Keratinocyte (primary cell): ENCODE results near the gene NTNG2. TPM values are rescaled to one million over a fixed set of nuclear protein-coding genes. Genes with fewer than 3 reads are reported as not detected.

ENCODE experiments used
- DNase-seq: peaks from one replicate; pipeline ENCODE4 v3.0.0-alpha.2; 2011; ENCODE audit warnings: low read depth, missing footprints, low spot score
- FAIRE-seq: peaks from 2 replicates; lab custom pipeline; 2011; peaks lifted over from hg19 to GRCh38; lab: Jason Lieb, UNC
- H2AFZ ChIP-seq: 2 replicates; pipeline ENCODE4 v1.6.0; 2012; ENCODE audit warnings: low read length, control low read depth, inconsistent platforms; ENCODE audit not compliant: control insufficient read depth
- H3K27ac ChIP-seq: 2 replicates; pipeline ENCODE4 v1.5.1; 2011; ENCODE audit warnings: low read length; ENCODE audit not compliant: control insufficient read depth, insufficient read depth
- H3K27me3 ChIP-seq: 3 replicates; pipeline ENCODE4 v1.6.0; 2011; ENCODE audit warnings: low read length; ENCODE audit not compliant: control insufficient read depth, insufficient read depth; ENCODE audit errors: extremely low read depth
- H3K36me3 ChIP-seq, 2 experiments: 2 replicates in 1 of 2; 3 replicates in 1 of 2; pipeline ENCODE4 v1.5.1; 2011; ENCODE audit warnings: low read length in 2 of 2, mild to moderate bottlenecking in 1 of 2; ENCODE audit not compliant: control insufficient read depth in 2 of 2, insufficient read depth in 2 of 2; ENCODE audit errors: extremely low read depth in 1 of 2
- H3K4me1 ChIP-seq: 3 replicates; pipeline ENCODE4 v1.5.1; 2011; ENCODE audit warnings: low read length; ENCODE audit not compliant: control insufficient read depth, insufficient read depth; ENCODE audit errors: extremely low read depth
- H3K4me2 ChIP-seq: 3 replicates; pipeline ENCODE4 v1.6.0; 2011; ENCODE audit warnings: low read depth, low read length; ENCODE audit not compliant: control insufficient read depth, insufficient read depth; ENCODE audit errors: extremely low read depth
- H3K4me3 ChIP-seq, 3 experiments: fragments of 200-600 bp in 1 of 3; sonication (generic) in 1 of 3; 2 replicates in 2 of 3; 3 replicates in 1 of 3; pipeline ENCODE4 v1.5.1; 2011 to 2016; ENCODE audit warnings: low read length in 3 of 3, mild to moderate bottlenecking in 3 of 3, control low read depth in 2 of 3, inconsistent platforms in 1 of 3, low read depth in 1 of 3, mixed read lengths in 1 of 3, mixed run types in 1 of 3, moderate library complexity in 1 of 3; ENCODE audit not compliant: control insufficient read depth in 2 of 3, insufficient read depth in 2 of 3; ENCODE audit errors: extremely low read depth in 1 of 3
- H3K79me2 ChIP-seq: 2 replicates; pipeline ENCODE4 v1.6.0; 2012; ENCODE audit warnings: low read length; ENCODE audit not compliant: control insufficient read depth, insufficient read depth
- H3K9ac ChIP-seq: 3 replicates; pipeline ENCODE4 v1.6.0; 2011; ENCODE audit warnings: low read length; ENCODE audit not compliant: control insufficient read depth, insufficient read depth; ENCODE audit errors: extremely low read depth
- H3K9me1 ChIP-seq: 3 replicates; pipeline ENCODE4 v1.6.0; 2011; ENCODE audit warnings: low read length; ENCODE audit not compliant: control insufficient read depth, insufficient read depth; ENCODE audit errors: extremely low read depth
- H3K9me3 ChIP-seq: 2 replicates; pipeline ENCODE4 v1.5.1; 2012; ENCODE audit warnings: low read depth, low read length; ENCODE audit not compliant: control insufficient read depth
- H4K20me1 ChIP-seq: 3 replicates; pipeline ENCODE4 v1.6.0; 2011; ENCODE audit warnings: low read length; ENCODE audit not compliant: control insufficient read depth, insufficient read depth; ENCODE audit errors: extremely low read depth
- EZH2 ChIP-seq: IDR thresholded peaks from one replicate; pipeline ENCODE4 v1.6.1; 2012; ENCODE audit warnings: inconsistent platforms, mild to moderate bottlenecking, low read length, moderate library complexity
- dilution Hi-C: fragments of 300-500 bp; cut with MboI; formaldehyde crosslinking; loops from one replicate; pipeline ENCODE4 v1.7.0; 2020; ENCODE audit warnings: low sequenced_read_pairs; ENCODE audit not compliant: extremely low pct_ligation_motif_present
- polyA plus RNA-seq, 5 experiments: library from polyadenylated mRNA; depleted of rRNA in 3 of 5; stranded (reverse) in 3 of 5; stranded (forward) in 1 of 5; unstranded in 1 of 5; fragments of >200 nt; gene quantifications; 1 replicate in 1 of 5; 2 replicates in 3 of 5; 3 replicates in 1 of 5; pipeline versions ENCODE4 v1.2.1 to v1.2.3, GENCODE V29; 2011 to 2012; ENCODE audit warnings: missing spikeins in 2 of 5, low read depth in 1 of 5, low replicate concordance in 1 of 5
- TF ChIP-seq, protein P1 (sequence below), 3 experiments: IDR thresholded peaks in 1 of 3; conservative IDR thresholded peaks in 1 of 3; optimal IDR thresholded peaks in 1 of 3; 2 replicates in 2 of 3; 3 replicates in 1 of 3; pipeline versions ENCODE3 to v1.5.1; 2011; ENCODE audit warnings: low read length in 3 of 3, mild to moderate bottlenecking in 3 of 3, moderate library complexity in 2 of 3, control low read depth in 1 of 3, inconsistent platforms in 1 of 3; ENCODE audit not compliant: insufficient read depth in 2 of 3; ENCODE audit errors: extremely low read depth in 1 of 3

The NTNG2 gene
- polyA plus RNA-seq, 1 donor (not counting 4 experiments of a cell fraction or from before 2014, with no cell fraction given), result 0.05 TPM

DNA sequence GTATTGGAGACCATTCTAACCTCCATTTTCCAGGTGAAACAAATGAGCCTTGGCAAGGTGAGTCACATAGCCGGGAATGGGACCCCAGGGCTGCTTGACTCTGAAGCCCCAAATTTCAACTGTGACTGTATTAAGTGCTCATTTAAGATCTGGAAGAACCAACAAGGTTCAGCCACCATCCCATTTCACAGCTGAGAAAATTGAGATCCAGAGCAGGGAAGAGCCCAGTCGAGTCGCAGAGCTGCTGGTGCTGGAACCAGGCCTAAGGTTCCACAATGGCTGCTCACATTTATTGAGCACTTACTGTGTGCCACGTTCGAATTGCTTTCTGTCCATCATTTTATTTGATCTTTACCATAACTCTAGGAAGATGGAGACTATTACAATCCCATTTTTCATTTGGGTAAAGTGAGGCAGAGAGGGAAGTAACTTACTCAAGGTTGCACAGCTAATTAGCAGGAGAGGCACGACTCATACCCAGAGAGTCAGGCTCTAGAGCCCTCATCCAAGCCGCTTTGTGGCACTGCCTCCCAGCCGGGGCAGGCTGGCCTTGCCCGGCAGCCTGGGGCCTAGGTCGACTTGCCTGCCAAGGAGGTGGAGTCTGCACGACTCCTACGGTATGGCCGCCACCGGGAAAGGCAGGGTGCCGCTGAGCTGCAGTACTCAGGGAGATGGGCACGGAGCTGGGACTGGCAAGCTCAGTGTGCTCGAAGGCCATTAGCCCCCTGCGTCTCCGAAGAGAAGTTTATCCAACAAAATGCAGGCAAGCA lies 4.3 kb upstream of the NTNG2 start:
- Histone ChIP-seq H3K27ac (no peak overlapping the region), H3K36me3 (no peaks in the 10 kb centered on the region), H2AFZ (no peak overlapping the region), H3K4me1 (no peaks in the 10 kb centered on the region), H3K79me2 (no peaks in the 10 kb centered on the region), H3K9me1 (no peaks in the 10 kb centered on the region), H4K20me1 (no peaks in the 10 kb centered on the region), H3K4me2 (no peak overlapping the region), H3K4me3 (no peak overlapping the region), H3K27me3 (peaks cover 89% of the 10 kb centered on the region), H3K9ac (no peak overlapping the region), H3K9me3 (no peaks in the 10 kb centered on the region)
- FAIRE-seq (no peak), DNase-seq (no peak)
- TF ChIP-seq, protein P1, sequence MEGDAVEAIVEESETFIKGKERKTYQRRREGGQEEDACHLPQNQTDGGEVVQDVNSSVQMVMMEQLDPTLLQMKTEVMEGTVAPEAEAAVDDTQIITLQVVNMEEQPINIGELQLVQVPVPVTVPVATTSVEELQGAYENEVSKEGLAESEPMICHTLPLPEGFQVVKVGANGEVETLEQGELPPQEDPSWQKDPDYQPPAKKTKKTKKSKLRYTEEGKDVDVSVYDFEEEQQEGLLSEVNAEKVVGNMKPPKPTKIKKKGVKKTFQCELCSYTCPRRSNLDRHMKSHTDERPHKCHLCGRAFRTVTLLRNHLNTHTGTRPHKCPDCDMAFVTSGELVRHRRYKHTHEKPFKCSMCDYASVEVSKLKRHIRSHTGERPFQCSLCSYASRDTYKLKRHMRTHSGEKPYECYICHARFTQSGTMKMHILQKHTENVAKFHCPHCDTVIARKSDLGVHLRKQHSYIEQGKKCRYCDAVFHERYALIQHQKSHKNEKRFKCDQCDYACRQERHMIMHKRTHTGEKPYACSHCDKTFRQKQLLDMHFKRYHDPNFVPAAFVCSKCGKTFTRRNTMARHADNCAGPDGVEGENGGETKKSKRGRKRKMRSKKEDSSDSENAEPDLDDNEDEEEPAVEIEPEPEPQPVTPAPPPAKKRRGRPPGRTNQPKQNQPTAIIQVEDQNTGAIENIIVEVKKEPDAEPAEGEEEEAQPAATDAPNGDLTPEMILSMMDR (optimal IDR thresholded peaks at IDR 0.05 in 1 of 3, IDR thresholded peaks at IDR 0.05 in 1 of 3, conservative IDR thresholded peaks at IDR 0.05 in 1 of 3; ENCODE audit: extremely low read depth in 1 of 3, insufficient read depth in 2 of 3, low read length in 3 of 3), result no peak
- TF ChIP-seq EZH2, result no peak
- dilution Hi-C loops, result loop anchor here (25.0 kb wide), 1 partner anchor 345 kb away; no protein-coding TSS in a partner anchor

DNA sequence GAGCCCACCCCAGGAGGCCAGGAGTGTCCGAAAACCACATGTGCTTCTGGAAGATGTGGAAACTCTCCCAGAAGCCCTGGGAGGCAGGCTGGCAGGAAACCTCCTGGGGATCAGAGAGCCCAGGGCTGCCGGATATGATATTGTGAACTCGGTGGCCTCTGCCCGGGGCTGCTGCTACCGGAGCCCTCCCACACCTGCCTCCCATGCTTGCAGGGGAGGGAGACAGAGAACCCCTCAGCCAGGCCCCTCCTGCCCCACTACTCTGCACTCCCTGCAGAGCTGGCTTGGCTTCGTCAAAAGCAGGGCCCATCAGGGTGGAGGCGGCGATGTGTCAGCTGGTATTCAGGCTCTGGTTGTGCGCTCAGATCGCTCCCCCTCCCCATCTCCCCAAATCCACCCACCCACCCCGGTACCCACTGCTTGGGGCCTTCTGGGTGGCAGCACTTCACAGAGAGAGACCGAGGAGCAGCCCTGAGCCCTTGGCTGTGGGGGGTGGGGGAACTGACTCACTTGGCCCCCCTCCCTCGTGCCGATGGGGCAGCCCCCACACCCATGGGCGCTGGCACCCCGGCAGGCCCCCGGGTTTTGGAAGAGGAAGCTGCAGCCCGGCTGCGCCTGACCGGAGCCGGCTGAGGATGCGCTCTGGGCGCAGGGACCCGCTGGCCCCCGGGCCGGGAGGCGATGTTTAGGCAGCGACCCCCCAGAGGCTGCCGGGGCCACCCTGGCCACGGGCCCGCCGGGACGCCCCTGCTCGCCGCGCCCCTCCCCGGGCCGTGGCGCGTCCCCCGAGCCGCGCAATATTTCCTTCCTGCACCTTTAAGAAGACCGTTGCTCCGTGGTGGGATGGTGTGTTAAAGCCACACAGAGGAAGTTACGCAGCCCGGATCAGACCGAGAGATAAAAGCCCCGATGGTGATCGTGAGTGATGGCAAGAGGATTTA lies 786 bp upstream of the NTNG2 start:
- peak overlapping the region; percentile 82 for H3K4me2 ChIP-seq
- no peak overlapping the region for H3K9ac ChIP-seq
- H2AFZ ChIP-seq, result peak overlapping the region; percentile 36
- peak overlapping the region; percentile 51 to 63 (median 59) for H3K4me3 ChIP-seq
- H3K36me3 ChIP-seq, result no peaks in the 10 kb centered on the region
- peaks cover 5% of the 10 kb centered on the region for H4K20me1 ChIP-seq
- TF ChIP-seq, protein P1 (optimal IDR thresholded peaks at IDR 0.05 in 1 of 3, IDR thresholded peaks at IDR 0.05 in 1 of 3, conservative IDR thresholded peaks at IDR 0.05 in 1 of 3; ENCODE audit: extremely low read depth in 1 of 3, insufficient read depth in 2 of 3, low read length in 3 of 3), result no peak
- TF ChIP-seq EZH2, result peak; percentile 58
- dilution Hi-C loops, result loop anchor here (25.0 kb wide), 1 partner anchor 349 kb away; no protein-coding TSS in a partner anchor
- no peak for DNase-seq
- H3K4me1 ChIP-seq, result peaks cover 3% of the 10 kb centered on the region
- H3K27me3 ChIP-seq, result peaks cover 89% of the 10 kb centered on the region
- no peaks in the 10 kb centered on the region for H3K9me3 ChIP-seq
- no peak overlapping the region for H3K27ac ChIP-seq
- H3K79me2 ChIP-seq, result no peaks in the 10 kb centered on the region
- peak; percentile 68 for FAIRE-seq
- no peaks in the 10 kb centered on the region for H3K9me1 ChIP-seq
